Measurements from ENCODE around the gene COL9A1. TPM values are rescaled to one million over a fixed set of nuclear protein-coding genes. Genes with fewer than 3 reads are reported as not detected.

Gene COL9A1
- polyA plus RNA-seq, 2 of the 4 experiments (the other 2 are of a cell fraction), result 0.03 TPM; not detected in 1

- TF ChIP-seq ATOH8 (CRISPR knock-in tag; IDR thresholded peaks at IDR 0.05; ENCODE audit: low read depth), result no peak
- no peak for TF ChIP-seq JUN (IDR thresholded peaks at IDR 0.05)
- TF ChIP-seq, protein P1, sequence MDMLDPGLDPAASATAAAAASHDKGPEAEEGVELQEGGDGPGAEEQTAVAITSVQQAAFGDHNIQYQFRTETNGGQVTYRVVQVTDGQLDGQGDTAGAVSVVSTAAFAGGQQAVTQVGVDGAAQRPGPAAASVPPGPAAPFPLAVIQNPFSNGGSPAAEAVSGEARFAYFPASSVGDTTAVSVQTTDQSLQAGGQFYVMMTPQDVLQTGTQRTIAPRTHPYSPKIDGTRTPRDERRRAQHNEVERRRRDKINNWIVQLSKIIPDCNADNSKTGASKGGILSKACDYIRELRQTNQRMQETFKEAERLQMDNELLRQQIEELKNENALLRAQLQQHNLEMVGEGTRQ (IDR thresholded peaks at IDR 0.05), result no peak
- no peak for TF ChIP-seq GATA3 (IDR thresholded peaks at IDR 0.05; ENCODE audit: borderline replicate concordance)
- TF ChIP-seq SREBF2 (IDR thresholded peaks at IDR 0.05), result no peak
- no peak for TF ChIP-seq BCL3 (IDR thresholded peaks at IDR 0.05)
Measured at GRCh38 chr6:70282312-70282918, 20.5 kb downstream of the COL9A1 start (continued).

DNA sequence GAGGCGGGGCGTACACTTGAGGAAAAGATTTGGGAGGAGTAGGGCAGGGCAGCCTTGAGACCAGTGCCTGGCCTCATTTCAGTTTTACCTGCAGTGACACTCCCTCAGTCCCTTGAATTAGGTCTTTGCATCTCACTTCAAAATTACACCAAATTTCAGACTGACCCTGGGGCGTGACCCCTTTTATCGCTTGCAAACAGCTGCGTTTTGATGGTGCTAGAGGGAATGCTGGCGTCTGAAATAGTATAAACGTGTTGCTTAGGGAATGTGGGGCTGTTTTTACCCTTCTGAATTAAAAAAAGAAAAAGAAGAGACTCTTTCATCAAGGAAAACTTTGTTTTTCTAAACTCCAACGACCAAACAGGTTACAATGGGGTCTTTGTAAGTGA, 21.0 kb downstream of the COL9A1 start:
- ChIA-PET CTCF (interaction anchor here (0.9 kb wide), 1 partner anchor 10 kb away, joined by 3 read pairs; no protein-coding TSS in a partner anchor), POLR2A (no interaction called here)
- ATAC-seq (no peak), DNase-seq (ENCODE audit: low read depth in 1 of 2, low spot score in 1 of 2) (no peak), FAIRE-seq (no peak)
- Histone ChIP-seq H3K27ac (no peak overlapping the region), H3K4me3 (no peak overlapping the region), H3K9me3 (no peaks in the 10 kb centered on the region), H3K4me2 (peak overlapping the region; percentile 48), H3K4me1 (no peaks in the 10 kb centered on the region)
- WGBS (ENCODE audit: missing lambda C conversion rate), result 31% methylated on average over 8 of the region's 8 CpGs
- TF ChIP-seq PHF8 (IDR thresholded peaks at IDR 0.05; ENCODE audit: borderline replicate concordance, low read depth) (no peak), POLR2A (IDR thresholded peaks at IDR 0.05; ENCODE audit: low read length) (no peak), CEBPB (IDR thresholded peaks at IDR 0.05) (no peak), E2F6 (IDR thresholded peaks at IDR 0.05; ENCODE audit: borderline replicate concordance, low read depth) (no peak), ATOH8 (CRISPR knock-in tag; IDR thresholded peaks at IDR 0.05; ENCODE audit: low read depth) (no peak), TP53 (CRISPR knock-in tag; IDR thresholded peaks at IDR 0.05) (no peak), SREBF2 (IDR thresholded peaks at IDR 0.05) (no peak), FOSL2 (IDR thresholded peaks at IDR 0.05) (no peak), FOSL2 (CRISPR knock-in tag; IDR thresholded peaks at IDR 0.05) (no peak), TFCP2L1 (CRISPR knock-in tag; IDR thresholded peaks at IDR 0.05) (no peak), JUNB (IDR thresholded peaks at IDR 0.05) (no peak)
- TF ChIP-seq, protein P2, sequence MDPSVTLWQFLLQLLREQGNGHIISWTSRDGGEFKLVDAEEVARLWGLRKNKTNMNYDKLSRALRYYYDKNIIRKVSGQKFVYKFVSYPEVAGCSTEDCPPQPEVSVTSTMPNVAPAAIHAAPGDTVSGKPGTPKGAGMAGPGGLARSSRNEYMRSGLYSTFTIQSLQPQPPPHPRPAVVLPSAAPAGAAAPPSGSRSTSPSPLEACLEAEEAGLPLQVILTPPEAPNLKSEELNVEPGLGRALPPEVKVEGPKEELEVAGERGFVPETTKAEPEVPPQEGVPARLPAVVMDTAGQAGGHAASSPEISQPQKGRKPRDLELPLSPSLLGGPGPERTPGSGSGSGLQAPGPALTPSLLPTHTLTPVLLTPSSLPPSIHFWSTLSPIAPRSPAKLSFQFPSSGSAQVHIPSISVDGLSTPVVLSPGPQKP (IDR thresholded peaks at IDR 0.05; ENCODE audit: low read depth, low read length), result no peak
- TF ChIP-seq, protein P3, sequence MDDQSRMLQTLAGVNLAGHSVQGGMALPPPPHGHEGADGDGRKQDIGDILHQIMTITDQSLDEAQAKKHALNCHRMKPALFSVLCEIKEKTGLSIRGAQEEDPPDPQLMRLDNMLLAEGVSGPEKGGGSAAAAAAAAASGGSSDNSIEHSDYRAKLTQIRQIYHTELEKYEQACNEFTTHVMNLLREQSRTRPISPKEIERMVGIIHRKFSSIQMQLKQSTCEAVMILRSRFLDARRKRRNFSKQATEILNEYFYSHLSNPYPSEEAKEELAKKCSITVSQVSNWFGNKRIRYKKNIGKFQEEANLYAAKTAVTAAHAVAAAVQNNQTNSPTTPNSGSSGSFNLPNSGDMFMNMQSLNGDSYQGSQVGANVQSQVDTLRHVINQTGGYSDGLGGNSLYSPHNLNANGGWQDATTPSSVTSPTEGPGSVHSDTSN (IDR thresholded peaks at IDR 0.05), result no peak
- TF ChIP-seq, protein P4, sequence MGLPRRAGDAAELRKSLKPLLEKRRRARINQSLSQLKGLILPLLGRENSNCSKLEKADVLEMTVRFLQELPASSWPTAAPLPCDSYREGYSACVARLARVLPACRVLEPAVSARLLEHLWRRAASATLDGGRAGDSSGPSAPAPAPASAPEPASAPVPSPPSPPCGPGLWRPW (IDR thresholded peaks at IDR 0.05), result no peak
